ENCODE results near the gene UBC.
A peak's percentile ranks its signal among the peaks of the same experiment; 100 is the strongest.

The UBC gene

DNA sequence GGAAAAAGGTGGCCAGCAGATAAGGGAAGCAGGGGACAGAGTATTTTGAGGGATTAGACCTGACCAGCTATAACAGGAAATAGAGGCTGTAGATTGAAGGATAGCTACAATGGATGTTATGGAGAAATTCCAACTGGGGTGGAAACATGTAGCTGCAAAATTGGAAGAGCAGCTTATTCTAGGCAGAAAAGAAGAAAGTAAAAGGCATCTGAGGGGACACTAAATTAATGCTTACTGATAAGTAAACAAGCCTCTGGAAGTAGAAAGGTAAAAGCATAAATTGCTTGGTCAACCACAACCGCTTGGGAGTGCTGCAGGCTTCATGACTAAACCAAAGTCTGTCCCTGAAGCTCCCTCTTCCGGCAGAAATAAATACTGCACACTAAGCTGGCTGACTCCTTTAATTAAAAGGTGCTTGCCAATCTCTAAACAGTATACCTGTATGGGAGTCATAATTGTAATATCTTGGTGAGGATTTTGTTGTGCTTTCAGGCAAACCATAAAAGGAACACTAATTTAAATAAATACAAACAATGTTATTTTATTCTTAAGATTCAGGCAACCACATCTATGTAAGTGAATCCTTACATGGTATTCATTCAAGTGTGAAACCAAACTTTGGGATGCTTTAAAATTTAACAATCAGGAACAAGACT lies 7.7 kb downstream of the UBC start (continued):
- no peak for TF ChIP-seq ZNF600 (tag by site-specific recombination; IDR thresholded peaks at IDR 0.05)
- TF ChIP-seq, protein P1, sequence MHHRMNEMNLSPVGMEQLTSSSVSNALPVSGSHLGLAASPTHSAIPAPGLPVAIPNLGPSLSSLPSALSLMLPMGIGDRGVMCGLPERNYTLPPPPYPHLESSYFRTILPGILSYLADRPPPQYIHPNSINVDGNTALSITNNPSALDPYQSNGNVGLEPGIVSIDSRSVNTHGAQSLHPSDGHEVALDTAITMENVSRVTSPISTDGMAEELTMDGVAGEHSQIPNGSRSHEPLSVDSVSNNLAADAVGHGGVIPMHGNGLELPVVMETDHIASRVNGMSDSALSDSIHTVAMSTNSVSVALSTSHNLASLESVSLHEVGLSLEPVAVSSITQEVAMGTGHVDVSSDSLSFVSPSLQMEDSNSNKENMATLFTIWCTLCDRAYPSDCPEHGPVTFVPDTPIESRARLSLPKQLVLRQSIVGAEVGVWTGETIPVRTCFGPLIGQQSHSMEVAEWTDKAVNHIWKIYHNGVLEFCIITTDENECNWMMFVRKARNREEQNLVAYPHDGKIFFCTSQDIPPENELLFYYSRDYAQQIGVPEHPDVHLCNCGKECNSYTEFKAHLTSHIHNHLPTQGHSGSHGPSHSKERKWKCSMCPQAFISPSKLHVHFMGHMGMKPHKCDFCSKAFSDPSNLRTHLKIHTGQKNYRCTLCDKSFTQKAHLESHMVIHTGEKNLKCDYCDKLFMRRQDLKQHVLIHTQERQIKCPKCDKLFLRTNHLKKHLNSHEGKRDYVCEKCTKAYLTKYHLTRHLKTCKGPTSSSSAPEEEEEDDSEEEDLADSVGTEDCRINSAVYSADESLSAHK (tag by site-specific recombination; IDR thresholded peaks at IDR 0.05): no peak
- peak; percentile 92 for TF ChIP-seq ZNF654 (tag by site-specific recombination; IDR thresholded peaks at IDR 0.05; ENCODE audit: low read depth)
- peak; percentile 57; the same call in 1 of the 2 replicates for TF ChIP-seq ZSCAN30 (tag by site-specific recombination; IDR thresholded peaks at IDR 0.05)
- peak; percentile 95 for TF ChIP-seq ZNF2 (tag by site-specific recombination; IDR thresholded peaks at IDR 0.05)
- TF ChIP-seq, protein P2, sequence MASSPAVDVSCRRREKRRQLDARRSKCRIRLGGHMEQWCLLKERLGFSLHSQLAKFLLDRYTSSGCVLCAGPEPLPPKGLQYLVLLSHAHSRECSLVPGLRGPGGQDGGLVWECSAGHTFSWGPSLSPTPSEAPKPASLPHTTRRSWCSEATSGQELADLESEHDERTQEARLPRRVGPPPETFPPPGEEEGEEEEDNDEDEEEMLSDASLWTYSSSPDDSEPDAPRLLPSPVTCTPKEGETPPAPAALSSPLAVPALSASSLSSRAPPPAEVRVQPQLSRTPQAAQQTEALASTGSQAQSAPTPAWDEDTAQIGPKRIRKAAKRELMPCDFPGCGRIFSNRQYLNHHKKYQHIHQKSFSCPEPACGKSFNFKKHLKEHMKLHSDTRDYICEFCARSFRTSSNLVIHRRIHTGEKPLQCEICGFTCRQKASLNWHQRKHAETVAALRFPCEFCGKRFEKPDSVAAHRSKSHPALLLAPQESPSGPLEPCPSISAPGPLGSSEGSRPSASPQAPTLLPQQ (tag by site-specific recombination; IDR thresholded peaks at IDR 0.05): peak; percentile 69
- no peak for TF ChIP-seq BCL11A (tag by site-specific recombination; IDR thresholded peaks at IDR 0.05; ENCODE audit: low read depth)
- no peak for TF ChIP-seq ZNF776 (tag by site-specific recombination; IDR thresholded peaks at IDR 0.05; ENCODE audit: borderline replicate concordance)
- TF ChIP-seq, protein P3, sequence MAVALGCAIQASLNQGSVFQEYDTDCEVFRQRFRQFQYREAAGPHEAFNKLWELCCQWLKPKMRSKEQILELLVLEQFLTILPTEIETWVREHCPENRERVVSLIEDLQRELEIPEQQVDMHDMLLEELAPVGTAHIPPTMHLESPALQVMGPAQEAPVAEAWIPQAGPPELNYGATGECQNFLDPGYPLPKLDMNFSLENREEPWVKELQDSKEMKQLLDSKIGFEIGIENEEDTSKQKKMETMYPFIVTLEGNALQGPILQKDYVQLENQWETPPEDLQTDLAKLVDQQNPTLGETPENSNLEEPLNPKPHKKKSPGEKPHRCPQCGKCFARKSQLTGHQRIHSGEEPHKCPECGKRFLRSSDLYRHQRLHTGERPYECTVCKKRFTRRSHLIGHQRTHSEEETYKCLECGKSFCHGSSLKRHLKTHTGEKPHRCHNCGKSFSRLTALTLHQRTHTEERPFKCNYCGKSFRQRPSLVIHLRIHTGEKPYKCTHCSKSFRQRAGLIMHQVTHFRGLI (tag by site-specific recombination; IDR thresholded peaks at IDR 0.05): 0 out of 2 replicates have a peak, but pooled peaks have one; percentile 15

DNA sequence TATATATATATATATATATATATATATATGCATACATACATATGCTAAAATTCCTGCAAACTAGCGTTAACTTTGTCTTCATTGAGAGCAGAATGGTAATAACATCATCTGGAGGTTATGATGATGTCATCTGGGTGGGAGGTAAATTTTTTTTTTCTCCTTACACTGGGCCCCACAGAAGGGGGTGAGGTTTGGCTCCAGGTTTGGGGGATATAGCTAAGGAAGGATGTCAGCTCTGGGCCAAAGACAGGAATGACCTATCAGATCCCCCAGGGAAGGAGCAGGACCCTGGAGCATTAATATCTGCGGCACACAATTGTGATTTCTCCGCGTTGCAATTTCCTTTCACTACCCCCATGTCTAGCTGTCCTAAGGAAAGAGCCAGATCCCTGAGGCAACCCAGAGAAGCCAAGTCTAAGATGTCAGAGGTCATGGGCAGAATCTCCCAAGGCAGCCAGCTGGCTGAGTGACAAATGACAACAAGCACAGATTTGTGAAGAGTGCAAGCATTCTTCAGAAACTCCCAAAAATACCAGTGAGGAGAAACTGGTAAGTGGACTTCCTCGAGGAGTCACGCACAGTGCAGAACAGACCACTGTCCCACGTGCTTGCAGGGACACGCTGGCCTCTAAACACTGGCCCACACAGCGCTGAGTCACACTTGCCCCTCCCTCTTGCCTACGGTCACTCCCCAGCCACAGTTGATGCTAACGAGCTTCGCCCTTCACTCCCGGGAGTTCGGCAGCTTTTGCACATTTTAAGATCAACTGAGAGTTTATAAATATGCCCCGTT lies 9.9 kb downstream of the UBC start:
- H3K4me1 ChIP-seq (ENCODE audit: control insufficient read depth, insufficient read depth, low read length): 0 out of 2 replicates have a peak, but pooled peaks cover 3% of the 10 kb centered on the region
- POLR2A ChIA-PET: interaction anchor here (0.7 to 2.6 kb wide), 5 partner anchors 10 to 307 kb away, joined by 3 to 13 read pairs (median 5); partner anchors contain the start of gene UBC
- H3K4me3 ChIP-seq (ENCODE audit: low read depth, low read length): no peak overlapping the region
- CTCF ChIA-PET: interaction anchor here (0.6 to 3.0 kb wide), 13 partner anchors 9 to 1173 kb away, joined by 3 to 48 read pairs (median 4); partner anchors contain the start of gene SCARB1
- no peak overlapping the region for H3K27ac ChIP-seq (ENCODE audit: extremely low read depth, low read depth, low read length)
- H3K9me3 ChIP-seq (ENCODE audit: control insufficient read depth, insufficient read depth, low read depth, low read length): no peaks in the 10 kb centered on the region
- H3K36me3 ChIP-seq (ENCODE audit: control insufficient read depth in 2 of 2, insufficient read depth in 1 of 2, low read length in 2 of 2): no peaks in the 10 kb centered on the region
- TF ChIP-seq ZNF48 (tag by site-specific recombination; IDR thresholded peaks at IDR 0.05) (no peak), MEIS1 (CRISPR knock-in tag; IDR thresholded peaks at IDR 0.05; ENCODE audit: borderline replicate concordance) (no peak), ZNF416 (tag by site-specific recombination; IDR thresholded peaks at IDR 0.05) (no peak), ZNF596 (tag by site-specific recombination; IDR thresholded peaks at IDR 0.05) (no peak), ZNF549 (tag by site-specific recombination; IDR thresholded peaks at IDR 0.05) (no peak), GFI1B (tag by site-specific recombination; IDR thresholded peaks at IDR 0.05) (no peak), ZNF76 (tag by site-specific recombination; IDR thresholded peaks at IDR 0.05; ENCODE audit: borderline replicate concordance, low read depth) (no peak), ZNF560 (tag by site-specific recombination; IDR thresholded peaks at IDR 0.05; ENCODE audit: borderline replicate concordance) (no peak), ZNF791 (tag by site-specific recombination; IDR thresholded peaks at IDR 0.05) (no peak), ZNF621 (tag by site-specific recombination; IDR thresholded peaks at IDR 0.05) (no peak), ZNF660 (tag by site-specific recombination; IDR thresholded peaks at IDR 0.05) (no peak), ZNF146 (tag by site-specific recombination; IDR thresholded peaks at IDR 0.05) (no peak), ZNF239 (tag by site-specific recombination; IDR thresholded peaks at IDR 0.05) (no peak)
- TF ChIP-seq, protein P4, sequence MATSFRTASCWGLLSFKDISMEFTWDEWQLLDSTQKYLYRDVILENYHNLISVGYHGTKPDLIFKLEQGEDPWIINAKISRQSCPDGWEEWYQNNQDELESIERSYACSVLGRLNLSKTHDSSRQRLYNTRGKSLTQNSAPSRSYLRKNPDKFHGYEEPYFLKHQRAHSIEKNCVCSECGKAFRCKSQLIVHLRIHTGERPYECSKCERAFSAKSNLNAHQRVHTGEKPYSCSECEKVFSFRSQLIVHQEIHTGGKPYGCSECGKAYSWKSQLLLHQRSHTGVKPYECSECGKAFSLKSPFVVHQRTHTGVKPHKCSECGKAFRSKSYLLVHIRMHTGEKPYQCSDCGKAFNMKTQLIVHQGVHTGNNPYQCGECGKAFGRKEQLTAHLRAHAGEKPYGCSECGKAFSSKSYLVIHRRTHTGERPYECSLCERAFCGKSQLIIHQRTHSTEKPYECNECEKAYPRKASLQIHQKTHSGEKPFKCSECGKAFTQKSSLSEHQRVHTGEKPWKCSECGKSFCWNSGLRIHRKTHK (tag by site-specific recombination; IDR thresholded peaks at IDR 0.05): no peak
- TF ChIP-seq, protein P5, sequence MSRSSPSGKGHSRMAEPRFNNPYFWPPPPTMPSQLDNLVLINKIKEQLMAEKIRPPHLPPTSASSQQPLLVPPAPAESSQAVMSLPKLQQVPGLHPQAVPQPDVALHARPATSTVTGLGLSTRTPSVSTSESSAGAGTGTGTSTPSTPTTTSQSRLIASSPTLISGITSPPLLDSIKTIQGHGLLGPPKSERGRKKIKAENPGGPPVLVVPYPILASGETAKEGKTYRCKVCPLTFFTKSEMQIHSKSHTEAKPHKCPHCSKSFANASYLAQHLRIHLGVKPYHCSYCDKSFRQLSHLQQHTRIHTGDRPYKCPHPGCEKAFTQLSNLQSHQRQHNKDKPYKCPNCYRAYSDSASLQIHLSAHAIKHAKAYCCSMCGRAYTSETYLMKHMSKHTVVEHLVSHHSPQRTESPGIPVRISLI (tag by site-specific recombination; IDR thresholded peaks at IDR 0.05): no peak
- TF ChIP-seq, protein P6, sequence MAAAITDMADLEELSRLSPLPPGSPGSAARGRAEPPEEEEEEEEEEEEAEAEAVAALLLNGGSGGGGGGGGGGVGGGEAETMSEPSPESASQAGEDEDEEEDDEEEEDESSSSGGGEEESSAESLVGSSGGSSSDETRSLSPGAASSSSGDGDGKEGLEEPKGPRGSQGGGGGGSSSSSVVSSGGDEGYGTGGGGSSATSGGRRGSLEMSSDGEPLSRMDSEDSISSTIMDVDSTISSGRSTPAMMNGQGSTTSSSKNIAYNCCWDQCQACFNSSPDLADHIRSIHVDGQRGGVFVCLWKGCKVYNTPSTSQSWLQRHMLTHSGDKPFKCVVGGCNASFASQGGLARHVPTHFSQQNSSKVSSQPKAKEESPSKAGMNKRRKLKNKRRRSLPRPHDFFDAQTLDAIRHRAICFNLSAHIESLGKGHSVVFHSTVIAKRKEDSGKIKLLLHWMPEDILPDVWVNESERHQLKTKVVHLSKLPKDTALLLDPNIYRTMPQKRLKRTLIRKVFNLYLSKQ (tag by site-specific recombination; IDR thresholded peaks at IDR 0.05; ENCODE audit: borderline replicate concordance): no peak

All from HEK293 (cell line).